HCT116 (cell line): Measurements from ENCODE around the gene ADAD2. TPM values are rescaled to one million over a fixed set of nuclear protein-coding genes. Genes with fewer than 3 reads are reported as not detected.

ENCODE experiments used
- ATAC-seq: fragments of 200-7000 bp; cut with Tn5 transposase; 2 replicates; pipeline ENCODE4 v1.9.1; 2020; ENCODE audit warnings: mild to moderate bottlenecking, moderate library complexity
- BruUV-seq: library from RNA; stranded (reverse); fragments of 400-500 nt; replicated peaks from 2 replicates; lab custom pipeline; 2021; lab: Mats Ljungman, UMichigan
- CTCF ChIA-PET: fragments of 300-600 bp; sonication (Branson Sonifier 250); formaldehyde crosslinking; loops from one replicate; lab custom pipeline; 2021; ENCODE audit warnings: antibody characterized with exemption; lab: Charles Lee
- POLR2A ChIA-PET: fragments of 300-600, 350-600 bp; sonication (Branson Sonifier 250); formaldehyde crosslinking; loops from one replicate; lab custom pipeline; 2021; ENCODE audit warnings: antibody characterized with exemption; lab: Charles Lee
- RAD21 ChIA-PET, 2 experiments: fragments of 300-600 bp; sonication (Branson Sonifier 250); formaldehyde crosslinking; loops; one replicate each; lab custom pipeline; 2023; ENCODE audit warnings: low total read pairs in 2 of 2; ENCODE audit not compliant: uncharacterized antibody in 2 of 2, unreplicated experiment in 2 of 2, low non-redundant PET in 1 of 2; lab: Charles Lee
- DNase-seq: peaks from one replicate; pipeline ENCODE4 v3.0.0-alpha.2; 2010; ENCODE audit warnings: low read depth, low spot score
- H2AFZ ChIP-seq: fragments of 200-600 bp; shearing (Covaris generic), sonication (generic); 2 replicates; pipeline ENCODE4 v1.6.1; 2017; ENCODE audit warnings: low read depth, mixed run types, mixed read lengths, antibody characterized with exemption, low read length; ENCODE audit not compliant: poor library complexity, severe bottlenecking
- H3K27ac ChIP-seq: 2 replicates; pipeline ENCODE4 v1.5.1; 2012; ENCODE audit warnings: low read depth, low read length
- H3K27me3 ChIP-seq: fragments of 200-600 bp; sonication (generic); 2 replicates; pipeline ENCODE4 v1.6.1; 2016; ENCODE audit warnings: mixed run types, low read length, mixed read lengths; ENCODE audit not compliant: insufficient read depth
- H3K36me3 ChIP-seq, 2 experiments: fragments of 200-500 bp in 1 of 2; fragments of 200-600 bp in 1 of 2; sonication (Bioruptor generic) in 1 of 2; sonication (generic) in 1 of 2; 2 replicates each; pipeline versions ENCODE4 v1.5.1 to v1.6.1; 2014 to 2016; ENCODE audit warnings: low read length in 2 of 2, inconsistent platforms in 1 of 2, mixed read lengths in 1 of 2, mixed run types in 1 of 2; ENCODE audit not compliant: insufficient read depth in 2 of 2, control insufficient read depth in 1 of 2
- H3K4me1 ChIP-seq, 2 experiments: fragments of 200-600 bp in 1 of 2; sonication (generic) in 1 of 2; 2 replicates each; pipeline versions ENCODE4 v1.5.1 to v1.6.1; 2012 to 2017; ENCODE audit warnings: low read length in 2 of 2, inconsistent platforms in 1 of 2, mild to moderate bottlenecking in 1 of 2, mixed read lengths in 1 of 2, mixed run types in 1 of 2, moderate library complexity in 1 of 2; ENCODE audit not compliant: insufficient read depth in 2 of 2, control insufficient read depth in 1 of 2
- H3K4me2 ChIP-seq: fragments of 200-600 bp; sonication (generic); 2 replicates; pipeline ENCODE4 v1.6.1; 2017; ENCODE audit warnings: mixed run types, low read length, mixed read lengths
- H3K4me3 ChIP-seq, 2 experiments: fragments of 200-600 bp in 1 of 2; sonication (generic) in 1 of 2; replicated peaks in 1 of 2; 2 replicates each; pipeline ENCODE4 v1.5.1; 2011 to 2016; ENCODE audit warnings: low read length in 2 of 2, control low read depth in 1 of 2, low read depth in 1 of 2, mild to moderate bottlenecking in 1 of 2, mixed read lengths in 1 of 2, mixed run types in 1 of 2
- H3K79me2 ChIP-seq: fragments of 200-600 bp; sonication (generic); 2 replicates; pipeline ENCODE4 v1.6.1; 2017; ENCODE audit warnings: mild to moderate bottlenecking, mixed run types, low read length, moderate library complexity, mixed read lengths; ENCODE audit not compliant: insufficient read depth
- H3K9ac ChIP-seq: fragments of 200-600 bp; sonication (generic); 2 replicates; pipeline ENCODE4 v1.6.1; 2016; ENCODE audit warnings: low read length, mixed read lengths
- H3K9me2 ChIP-seq: fragments of 200-600 bp; sonication (generic), shearing (Covaris generic); 2 replicates; pipeline ENCODE4 v1.6.1; 2017; ENCODE audit warnings: mixed run types, mild to moderate bottlenecking, moderate library complexity; ENCODE audit not compliant: insufficient read depth
- H3K9me3 ChIP-seq, 2 experiments: fragments of 200-500 bp in 1 of 2; fragments of 200-600 bp in 1 of 2; sonication (Bioruptor generic) in 1 of 2; sonication (generic) in 1 of 2; 2 replicates each; pipeline ENCODE4 v1.6.1; 2014 to 2017; ENCODE audit warnings: low read length in 2 of 2, mixed read lengths in 2 of 2, inconsistent platforms in 1 of 2, low read depth in 1 of 2, mild to moderate bottlenecking in 1 of 2, mixed run types in 1 of 2, moderate library complexity in 1 of 2; ENCODE audit not compliant: control insufficient read depth in 1 of 2, insufficient read depth in 1 of 2
- H4K20me1 ChIP-seq: fragments of 200-600 bp; sonication (generic), shearing (Covaris generic); 2 replicates; pipeline ENCODE4 v1.6.1; 2017; ENCODE audit warnings: mixed run types, mild to moderate bottlenecking, moderate library complexity; ENCODE audit not compliant: insufficient read depth
- EGR1 ChIP-seq: IDR thresholded peaks from 2 replicates; pipeline ENCODE4 v1.6.1; 2012; ENCODE audit warnings: low read depth
- ELF1 ChIP-seq: IDR thresholded peaks from 2 replicates; pipeline ENCODE4 v1.6.1; 2012; ENCODE audit warnings: low read depth, borderline replicate concordance
- MAX ChIP-seq: IDR thresholded peaks from 2 replicates; pipeline ENCODE4 v1.6.1; 2012
- RAD21 ChIP-seq: IDR thresholded peaks from 2 replicates; pipeline ENCODE4 v1.6.1; 2012; ENCODE audit warnings: low read depth, mild to moderate bottlenecking
- SP1 ChIP-seq: IDR thresholded peaks from 2 replicates; pipeline ENCODE4 v1.6.1; 2012; ENCODE audit warnings: low read depth
- SRF ChIP-seq: IDR thresholded peaks from 2 replicates; pipeline ENCODE4 v1.6.1; 2012; ENCODE audit warnings: low read depth
- TCF7L2 ChIP-seq: IDR thresholded peaks from 2 replicates; pipeline ENCODE4 v1.7.0; 2011; ENCODE audit warnings: borderline replicate concordance, inconsistent platforms; ENCODE audit not compliant: insufficient read depth, insufficient read length; ENCODE audit errors: extremely low read depth
- ZFX ChIP-seq: fragments of 450-650 bp; IDR thresholded peaks from 2 replicates; pipeline ENCODE4 v1.6.1; 2017
- intact Hi-C: fragments of 100-400 bp; cut with micrococcal nuclease; formaldehyde crosslinking; loops from 2 replicates; pipeline ENCODE4 v1.10.0; 2022
- total RNA-seq: library from RNA; stranded (reverse); gene quantifications from one replicate; pipeline ENCODE4 v1.2.1, GENCODE V29; 2021; ENCODE audit not compliant: unreplicated experiment
- TF ChIP-seq, protein P1 (sequence below): IDR thresholded peaks from 2 replicates; pipeline ENCODE4 v1.6.1; 2011; ENCODE audit warnings: mild to moderate bottlenecking, low read length, moderate library complexity; ENCODE audit not compliant: insufficient replicate concordance; ENCODE audit errors: extremely low read depth
- TF ChIP-seq, protein P2 (sequence below), 3 experiments: fragments of 200-600 bp in 1 of 3; sonication (generic) in 1 of 3; IDR thresholded peaks in 2 of 3; conservative IDR thresholded peaks in 1 of 3; 2 replicates each; pipeline ENCODE4 v1.5.1; 2012 to 2017; ENCODE audit warnings: low read depth in 2 of 3, low read length in 2 of 3, antibody characterized with exemption in 1 of 3, borderline replicate concordance in 1 of 3, control low read depth in 1 of 3, mild to moderate bottlenecking in 1 of 3, mixed read lengths in 1 of 3, mixed run types in 1 of 3, moderate library complexity in 1 of 3; ENCODE audit not compliant: insufficient read depth in 1 of 3
- TF ChIP-seq, protein P3 (sequence below): IDR thresholded peaks from 2 replicates; pipeline ENCODE4 v1.6.1; 2012

Gene ADAD2
- total RNA-seq, 1 experiment from 2014 or later = not detected

- TF ChIP-seq SRF (no peak), ELF1 (no peak)
- TF ChIP-seq, protein P1, sequence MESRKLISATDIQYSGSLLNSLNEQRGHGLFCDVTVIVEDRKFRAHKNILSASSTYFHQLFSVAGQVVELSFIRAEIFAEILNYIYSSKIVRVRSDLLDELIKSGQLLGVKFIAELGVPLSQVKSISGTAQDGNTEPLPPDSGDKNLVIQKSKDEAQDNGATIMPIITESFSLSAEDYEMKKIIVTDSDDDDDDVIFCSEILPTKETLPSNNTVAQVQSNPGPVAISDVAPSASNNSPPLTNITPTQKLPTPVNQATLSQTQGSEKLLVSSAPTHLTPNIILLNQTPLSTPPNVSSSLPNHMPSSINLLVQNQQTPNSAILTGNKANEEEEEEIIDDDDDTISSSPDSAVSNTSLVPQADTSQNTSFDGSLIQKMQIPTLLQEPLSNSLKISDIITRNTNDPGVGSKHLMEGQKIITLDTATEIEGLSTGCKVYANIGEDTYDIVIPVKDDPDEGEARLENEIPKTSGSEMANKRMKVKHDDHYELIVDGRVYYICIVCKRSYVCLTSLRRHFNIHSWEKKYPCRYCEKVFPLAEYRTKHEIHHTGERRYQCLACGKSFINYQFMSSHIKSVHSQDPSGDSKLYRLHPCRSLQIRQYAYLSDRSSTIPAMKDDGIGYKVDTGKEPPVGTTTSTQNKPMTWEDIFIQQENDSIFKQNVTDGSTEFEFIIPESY = no peak
Measured at GRCh38 chr16:84178892-84179611, 11.9 kb upstream of the ADAD2 start (continued).

- H3K36me3 ChIP-seq = peaks cover 33 to 49% of the 10 kb centered on the region in 2 experiments; a peak in 3 of 4 replicates
- H2AFZ ChIP-seq = no peak overlapping the region
- no peaks in the 10 kb centered on the region for H4K20me1 ChIP-seq
- TF ChIP-seq, protein P1 = no peak
- no peak for TF ChIP-seq TCF7L2
- no peak for TF ChIP-seq SP1
- TF ChIP-seq ZFX = no peak
- TF ChIP-seq, protein P2, sequence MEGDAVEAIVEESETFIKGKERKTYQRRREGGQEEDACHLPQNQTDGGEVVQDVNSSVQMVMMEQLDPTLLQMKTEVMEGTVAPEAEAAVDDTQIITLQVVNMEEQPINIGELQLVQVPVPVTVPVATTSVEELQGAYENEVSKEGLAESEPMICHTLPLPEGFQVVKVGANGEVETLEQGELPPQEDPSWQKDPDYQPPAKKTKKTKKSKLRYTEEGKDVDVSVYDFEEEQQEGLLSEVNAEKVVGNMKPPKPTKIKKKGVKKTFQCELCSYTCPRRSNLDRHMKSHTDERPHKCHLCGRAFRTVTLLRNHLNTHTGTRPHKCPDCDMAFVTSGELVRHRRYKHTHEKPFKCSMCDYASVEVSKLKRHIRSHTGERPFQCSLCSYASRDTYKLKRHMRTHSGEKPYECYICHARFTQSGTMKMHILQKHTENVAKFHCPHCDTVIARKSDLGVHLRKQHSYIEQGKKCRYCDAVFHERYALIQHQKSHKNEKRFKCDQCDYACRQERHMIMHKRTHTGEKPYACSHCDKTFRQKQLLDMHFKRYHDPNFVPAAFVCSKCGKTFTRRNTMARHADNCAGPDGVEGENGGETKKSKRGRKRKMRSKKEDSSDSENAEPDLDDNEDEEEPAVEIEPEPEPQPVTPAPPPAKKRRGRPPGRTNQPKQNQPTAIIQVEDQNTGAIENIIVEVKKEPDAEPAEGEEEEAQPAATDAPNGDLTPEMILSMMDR (IDR thresholded peaks at IDR 0.05 in 2 of 3, conservative IDR thresholded peaks at IDR 0.05 in 1 of 3; ENCODE audit: borderline replicate concordance in 1 of 3, insufficient read depth in 1 of 3, low read depth in 2 of 3, low read length in 2 of 3) = no peak
- no peak for TF ChIP-seq MAX
- TF ChIP-seq RAD21 = no peak
- TF ChIP-seq ELF1 = no peak
- TF ChIP-seq, protein P3, sequence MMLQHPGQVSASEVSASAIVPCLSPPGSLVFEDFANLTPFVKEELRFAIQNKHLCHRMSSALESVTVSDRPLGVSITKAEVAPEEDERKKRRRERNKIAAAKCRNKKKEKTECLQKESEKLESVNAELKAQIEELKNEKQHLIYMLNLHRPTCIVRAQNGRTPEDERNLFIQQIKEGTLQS = no peak
- TF ChIP-seq EGR1 = no peak
- TF ChIP-seq, all 23 proteins: peak for 0
- DNase-seq (no peak), ATAC-seq (no peak)
- ChIA-PET CTCF (no interaction called here), POLR2A (no interaction called here), RAD21 (no interaction called here)
- Histone ChIP-seq H3K4me3 (no peak overlapping the region), H3K4me2 (no peak overlapping the region), H3K27me3 (no peaks in the 10 kb centered on the region), H3K9ac (no peak overlapping the region), H3K9me3 (no peaks in the 10 kb centered on the region), H3K79me2 (peaks cover 25% of the 10 kb centered on the region), H3K4me1 (peaks cover 0 to 18% of the 10 kb centered on the region in 2 experiments; a peak in 3 of 4 replicates), H3K27ac (no peak overlapping the region), H3K9me2 (no peaks in the 10 kb centered on the region)
- BruUV-seq = no TSS peak
- intact Hi-C loops = loop anchor here (10.0 kb wide), 1 partner anchor 305 kb away; no protein-coding TSS in a partner anchor
Measured at GRCh38 chr16:84179612-84180320, 11.2 kb upstream of the ADAD2 start.
